ENCODE results near the gene NRL.

- TF ChIP-seq, protein P1, sequence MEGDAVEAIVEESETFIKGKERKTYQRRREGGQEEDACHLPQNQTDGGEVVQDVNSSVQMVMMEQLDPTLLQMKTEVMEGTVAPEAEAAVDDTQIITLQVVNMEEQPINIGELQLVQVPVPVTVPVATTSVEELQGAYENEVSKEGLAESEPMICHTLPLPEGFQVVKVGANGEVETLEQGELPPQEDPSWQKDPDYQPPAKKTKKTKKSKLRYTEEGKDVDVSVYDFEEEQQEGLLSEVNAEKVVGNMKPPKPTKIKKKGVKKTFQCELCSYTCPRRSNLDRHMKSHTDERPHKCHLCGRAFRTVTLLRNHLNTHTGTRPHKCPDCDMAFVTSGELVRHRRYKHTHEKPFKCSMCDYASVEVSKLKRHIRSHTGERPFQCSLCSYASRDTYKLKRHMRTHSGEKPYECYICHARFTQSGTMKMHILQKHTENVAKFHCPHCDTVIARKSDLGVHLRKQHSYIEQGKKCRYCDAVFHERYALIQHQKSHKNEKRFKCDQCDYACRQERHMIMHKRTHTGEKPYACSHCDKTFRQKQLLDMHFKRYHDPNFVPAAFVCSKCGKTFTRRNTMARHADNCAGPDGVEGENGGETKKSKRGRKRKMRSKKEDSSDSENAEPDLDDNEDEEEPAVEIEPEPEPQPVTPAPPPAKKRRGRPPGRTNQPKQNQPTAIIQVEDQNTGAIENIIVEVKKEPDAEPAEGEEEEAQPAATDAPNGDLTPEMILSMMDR (IDR thresholded peaks at IDR 0.05): no peak
- TF ChIP-seq POLR2AphosphoS5 (IDR thresholded peaks at IDR 0.05; ENCODE audit: low read depth, low read length): no peak
Measured at GRCh38 chr14:24133735-24134134, 19.0 kb upstream of the NRL start.
